Colonic mucosa (tissue), 4 donors: ENCODE results near the gene DAAM2. TPM values are rescaled to one million over a fixed set of nuclear protein-coding genes. Genes with fewer than 3 reads are reported as not detected.

Source experiments
- DNase-seq: peaks from one replicate; pipeline ENCODE4 v3.0.0-alpha.2; 2020
- H3K27ac ChIP-seq: fragments of 200-600 bp; one replicate; pipeline ENCODE4 v1.8.0; 2021
- H3K27me3 ChIP-seq: fragments of 200-600 bp; one replicate; pipeline ENCODE4 v1.8.0; 2021
- H3K36me3 ChIP-seq: fragments of 200-600 bp; one replicate; pipeline ENCODE4 v1.8.0; 2021
- H3K4me1 ChIP-seq: fragments of 200-600 bp; one replicate; pipeline ENCODE4 v1.8.0; 2021; ENCODE audit warnings: mild to moderate bottlenecking
- H3K4me3 ChIP-seq: fragments of 200-600 bp; one replicate; pipeline ENCODE4 v1.8.0; 2021
- H3K9ac ChIP-seq, 2 donors: one replicate each; pipeline ENCODE4 v1.7.0; 2013; ENCODE audit warnings: control low read depth in 2 of 2, low read depth in 2 of 2, low read length in 2 of 2
- H3K9me3 ChIP-seq: fragments of 200-600 bp; one replicate; pipeline ENCODE4 v1.8.0; 2021
- CTCF ChIP-seq: fragments of 200-600 bp; IDR thresholded peaks from one replicate; pipeline ENCODE4 v1.8.0; 2022; ENCODE audit warnings: antibody characterized with exemption, mild to moderate bottlenecking
- intact Hi-C: fragments of 100-400 bp; cut with DNase I; formaldehyde crosslinking; loops from one replicate; pipeline ENCODE4 v1.14.1; 2022
- total RNA-seq, 2 donors: library from RNA; stranded (reverse); fragmentation: NEBNext Ultra II Directional in 1 of 2; extraction: Animal tissue kit (Norgen Biotek cat#: 25700) in 1 of 2; gene quantifications; one replicate each; pipeline ENCODE4 v1.2.1, GENCODE V29; 2021
- donor health status: healthy.
- donor health status: DM: no; HTN: no; CAD: no.
- donor health status: DM: no; HTN: no; CAD: no.

Gene DAAM2
- total RNA-seq, 2 donors from 2014 or later, result 3.6 to 6.9 TPM

GRCh38 chr6:39941138-39941537, 149.0 kb downstream of the DAAM2 start:
- Histone ChIP-seq H3K9me3 (no peaks in the 10 kb centered on the region), H3K4me1 (no peaks in the 10 kb centered on the region), H3K27me3 (no peaks in the 10 kb centered on the region), H3K27ac (no peak overlapping the region), H3K9ac (no peak overlapping the region), H3K36me3 (no peaks in the 10 kb centered on the region), H3K4me3 (no peak overlapping the region)
- TF ChIP-seq CTCF, result no peak
- DNase-seq, result no peak
- intact Hi-C loops, result no loop called here

DNA sequence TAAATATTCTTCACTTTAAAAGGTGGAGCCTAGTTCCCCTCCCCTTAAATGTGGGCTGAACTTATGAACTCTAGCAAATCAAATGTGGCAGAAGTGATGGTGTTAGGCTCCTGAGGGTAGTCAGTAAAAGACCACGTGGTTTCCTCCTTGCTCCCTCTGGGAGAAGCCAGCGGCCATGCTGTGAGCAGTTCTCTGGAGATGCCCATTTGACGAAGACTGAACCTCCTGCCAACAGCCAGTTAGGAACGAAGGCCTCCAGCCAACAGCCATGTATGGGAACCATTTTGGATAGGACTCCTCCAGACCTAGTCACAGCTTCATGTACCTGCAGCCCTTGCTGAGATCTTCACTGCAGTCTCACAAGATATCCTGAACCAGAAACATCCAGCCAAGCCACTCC, 149.6 kb downstream of the DAAM2 start:
- Histone ChIP-seq H3K9ac (no peak overlapping the region), H3K9me3 (no peaks in the 10 kb centered on the region), H3K27ac (no peak overlapping the region), H3K27me3 (no peaks in the 10 kb centered on the region), H3K4me1 (no peaks in the 10 kb centered on the region), H3K4me3 (no peak overlapping the region), H3K36me3 (no peaks in the 10 kb centered on the region)
- no peak for TF ChIP-seq CTCF
- DNase-seq, result peak; percentile 13
- intact Hi-C loops, result no loop called here

DNA sequence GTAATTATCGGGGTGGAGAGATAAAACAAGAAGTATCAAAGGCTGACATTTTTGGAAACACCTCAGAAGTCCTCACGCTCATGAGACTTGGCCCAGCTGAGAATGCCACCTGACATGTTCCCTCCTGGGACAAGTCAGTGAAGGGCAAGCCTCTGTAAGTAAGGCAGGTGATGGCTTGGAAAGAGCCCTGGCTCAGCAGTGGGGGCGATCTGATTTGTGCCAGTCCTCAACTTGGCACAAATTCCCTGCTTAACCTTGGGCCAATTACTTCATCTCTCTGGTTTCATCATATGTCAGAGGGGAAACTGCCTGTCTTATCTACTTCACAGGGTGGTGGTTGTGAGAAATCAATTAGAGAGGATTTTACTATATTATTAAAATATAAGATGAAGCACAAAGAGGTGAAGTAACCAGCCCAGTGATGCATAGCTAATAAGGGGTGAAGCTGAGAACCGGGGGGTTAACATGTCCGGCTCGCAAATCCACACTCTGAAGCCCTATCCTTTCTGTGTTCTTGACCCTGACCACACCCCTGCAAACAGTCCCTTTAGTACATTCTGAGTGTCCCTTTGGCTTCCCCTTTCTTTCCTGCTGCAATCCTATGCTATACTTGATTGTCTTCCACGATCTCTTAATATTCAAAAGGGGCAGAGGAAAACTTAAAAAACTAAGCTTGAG, 150.9 kb downstream of the DAAM2 start:
- intact Hi-C loops, result no loop called here
- Histone ChIP-seq H3K9ac (no peak overlapping the region), H3K4me1 (no peaks in the 10 kb centered on the region), H3K27ac (no peak overlapping the region), H3K36me3 (no peaks in the 10 kb centered on the region), H3K4me3 (no peak overlapping the region), H3K27me3 (no peaks in the 10 kb centered on the region), H3K9me3 (no peaks in the 10 kb centered on the region)
- no peak for TF ChIP-seq CTCF
- DNase-seq, result peak; percentile 13

GRCh38 chr6:39945626-39946025, 153.4 kb downstream of the DAAM2 start:
- H3K4me1 ChIP-seq, result no peaks in the 10 kb centered on the region
- H3K27ac ChIP-seq, result no peak overlapping the region
- intact Hi-C loops, result no loop called here

GRCh38 chr6:39947611-39948068, 155.5 kb downstream of the DAAM2 start:
- intact Hi-C loops, result no loop called here
- no peak overlapping the region for H3K9ac ChIP-seq
- DNase-seq, result no peak
- no peak overlapping the region for H3K27ac ChIP-seq
- H3K27me3 ChIP-seq, result no peaks in the 10 kb centered on the region
- H3K4me3 ChIP-seq, result no peak overlapping the region
- no peaks in the 10 kb centered on the region for H3K4me1 ChIP-seq
- no peaks in the 10 kb centered on the region for H3K9me3 ChIP-seq
- H3K36me3 ChIP-seq, result no peaks in the 10 kb centered on the region
- no peak for TF ChIP-seq CTCF

More at GRCh38 chr6:39945626-39946025, 153.4 kb downstream of the DAAM2 start:
- H3K27me3 ChIP-seq, result no peaks in the 10 kb centered on the region
- no peak for TF ChIP-seq CTCF
- no peaks in the 10 kb centered on the region for H3K9me3 ChIP-seq
- H3K36me3 ChIP-seq, result no peaks in the 10 kb centered on the region
- H3K9ac ChIP-seq, result no peak overlapping the region
- peak; percentile 65 for DNase-seq
- H3K4me3 ChIP-seq, result no peak overlapping the region
